ENCODE results near the gene ZNF883.

ZNF883 gene

DNA sequence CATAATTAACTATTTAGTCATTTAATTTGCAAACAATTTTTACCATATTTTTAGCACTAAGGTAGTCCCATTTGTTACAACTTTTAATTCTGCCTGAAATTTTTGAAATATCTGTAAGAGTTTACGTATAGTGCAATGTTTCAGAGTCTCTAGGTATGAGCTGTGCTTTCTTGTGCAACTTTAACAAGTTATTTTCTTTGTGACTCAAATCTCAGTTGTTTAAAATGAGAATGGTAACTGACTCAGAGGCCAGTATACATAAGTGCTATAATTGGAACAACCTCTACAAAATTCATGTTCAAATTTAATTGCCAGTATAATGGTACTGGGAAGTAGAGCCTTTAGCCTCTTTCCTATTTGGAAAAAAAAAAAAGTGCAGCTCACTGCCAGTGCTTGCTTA lies 14.2 kb upstream of the ZNF883 start:
- ChIA-PET POLR2A (ENCODE audit: low non-redundant PET) (no interaction called here), CTCF (no interaction called here)
- no peak for DNase-seq (ENCODE audit: low spot score)

DNA sequence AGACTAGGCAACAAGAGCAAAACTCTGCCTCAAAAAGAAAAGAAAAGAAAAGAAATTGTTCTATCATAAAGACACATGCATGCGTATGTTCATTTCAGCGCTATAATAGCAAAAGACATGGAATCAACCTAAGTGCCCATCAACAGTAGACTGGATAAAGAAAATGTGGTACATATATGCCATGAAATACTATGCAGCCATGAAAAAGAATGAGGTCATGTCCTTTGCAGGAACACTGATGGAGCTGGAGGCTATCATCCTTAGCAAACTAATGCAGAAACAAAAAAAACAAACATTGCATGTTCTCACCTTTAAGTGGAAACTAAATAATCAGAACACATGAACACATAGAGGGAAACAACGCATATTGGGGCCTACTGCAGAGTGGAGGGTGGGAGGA lies 6.3 kb upstream of the ZNF883 start:
- no peak overlapping the region for H3K27ac ChIP-seq
- ChIA-PET CTCF (no interaction called here), POLR2A (ENCODE audit: low non-redundant PET) (no interaction called here)
- no peak for DNase-seq (ENCODE audit: low spot score)
- TF ChIP-seq, protein P1, sequence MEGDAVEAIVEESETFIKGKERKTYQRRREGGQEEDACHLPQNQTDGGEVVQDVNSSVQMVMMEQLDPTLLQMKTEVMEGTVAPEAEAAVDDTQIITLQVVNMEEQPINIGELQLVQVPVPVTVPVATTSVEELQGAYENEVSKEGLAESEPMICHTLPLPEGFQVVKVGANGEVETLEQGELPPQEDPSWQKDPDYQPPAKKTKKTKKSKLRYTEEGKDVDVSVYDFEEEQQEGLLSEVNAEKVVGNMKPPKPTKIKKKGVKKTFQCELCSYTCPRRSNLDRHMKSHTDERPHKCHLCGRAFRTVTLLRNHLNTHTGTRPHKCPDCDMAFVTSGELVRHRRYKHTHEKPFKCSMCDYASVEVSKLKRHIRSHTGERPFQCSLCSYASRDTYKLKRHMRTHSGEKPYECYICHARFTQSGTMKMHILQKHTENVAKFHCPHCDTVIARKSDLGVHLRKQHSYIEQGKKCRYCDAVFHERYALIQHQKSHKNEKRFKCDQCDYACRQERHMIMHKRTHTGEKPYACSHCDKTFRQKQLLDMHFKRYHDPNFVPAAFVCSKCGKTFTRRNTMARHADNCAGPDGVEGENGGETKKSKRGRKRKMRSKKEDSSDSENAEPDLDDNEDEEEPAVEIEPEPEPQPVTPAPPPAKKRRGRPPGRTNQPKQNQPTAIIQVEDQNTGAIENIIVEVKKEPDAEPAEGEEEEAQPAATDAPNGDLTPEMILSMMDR (conservative IDR thresholded peaks at IDR 0.05; ENCODE audit: low read depth), result no peak

More for the DNA sequence above, 14.2 kb upstream of the ZNF883 start:
- TF ChIP-seq, protein P1 (conservative IDR thresholded peaks at IDR 0.05; ENCODE audit: low read depth), result no peak
- no peak overlapping the region for H3K27ac ChIP-seq

DNA sequence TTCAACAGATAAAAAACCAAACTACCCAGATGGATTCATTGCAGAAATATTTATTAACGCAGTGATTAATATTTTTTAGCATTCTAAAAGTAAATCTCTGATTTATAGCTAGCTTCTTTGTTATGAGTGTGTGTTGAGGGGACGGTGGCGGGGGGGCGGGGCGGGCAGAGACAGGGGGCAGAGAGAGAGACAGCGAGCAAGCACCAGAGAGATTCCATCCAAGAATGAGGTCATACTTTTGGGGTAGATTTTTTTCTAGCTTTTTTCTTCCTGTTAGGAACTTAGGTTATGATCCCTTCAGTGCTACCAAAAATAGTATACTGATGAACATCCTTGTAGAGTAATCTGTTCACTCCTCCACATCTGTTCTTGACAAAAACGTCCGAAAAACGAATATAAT lies 500 bp upstream of the ZNF883 start:
- no peak overlapping the region for H3K27ac ChIP-seq
- TF ChIP-seq, protein P1 (conservative IDR thresholded peaks at IDR 0.05; ENCODE audit: low read depth), result no peak
- POLR2A ChIA-PET (ENCODE audit: low non-redundant PET), result no interaction called here
- CTCF ChIA-PET, result interaction anchor here (1.1 kb wide), 1 partner anchor 20 kb away, joined by 3 read pairs; no protein-coding TSS in a partner anchor
- DNase-seq (ENCODE audit: low spot score), result no peak

DNA sequence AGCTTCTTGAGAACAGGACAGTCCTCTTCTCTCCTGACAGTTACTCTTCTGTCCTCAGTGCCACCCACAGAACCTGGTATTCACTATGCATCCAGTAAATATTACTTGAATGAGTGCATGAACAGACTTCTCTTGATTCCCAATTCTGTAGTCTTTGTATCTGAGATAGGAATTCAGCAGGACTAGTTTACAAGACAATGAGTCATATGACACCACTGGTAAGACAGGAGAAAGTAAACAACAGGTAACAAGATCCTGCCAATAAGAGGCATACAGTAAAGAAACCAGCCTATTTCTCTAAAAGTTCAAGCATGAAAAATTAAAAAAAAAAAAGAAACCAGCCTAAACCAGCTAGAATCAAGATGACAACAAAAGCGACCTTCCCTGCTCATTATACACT lies 6.2 kb downstream of the ZNF883 start:
- TF ChIP-seq, protein P1 (conservative IDR thresholded peaks at IDR 0.05; ENCODE audit: low read depth), result no peak
- peak; percentile 19 for DNase-seq (ENCODE audit: low spot score)
- ChIA-PET POLR2A (ENCODE audit: low non-redundant PET) (no interaction called here), CTCF (no interaction called here)
- no peak overlapping the region for H3K27ac ChIP-seq

DNA sequence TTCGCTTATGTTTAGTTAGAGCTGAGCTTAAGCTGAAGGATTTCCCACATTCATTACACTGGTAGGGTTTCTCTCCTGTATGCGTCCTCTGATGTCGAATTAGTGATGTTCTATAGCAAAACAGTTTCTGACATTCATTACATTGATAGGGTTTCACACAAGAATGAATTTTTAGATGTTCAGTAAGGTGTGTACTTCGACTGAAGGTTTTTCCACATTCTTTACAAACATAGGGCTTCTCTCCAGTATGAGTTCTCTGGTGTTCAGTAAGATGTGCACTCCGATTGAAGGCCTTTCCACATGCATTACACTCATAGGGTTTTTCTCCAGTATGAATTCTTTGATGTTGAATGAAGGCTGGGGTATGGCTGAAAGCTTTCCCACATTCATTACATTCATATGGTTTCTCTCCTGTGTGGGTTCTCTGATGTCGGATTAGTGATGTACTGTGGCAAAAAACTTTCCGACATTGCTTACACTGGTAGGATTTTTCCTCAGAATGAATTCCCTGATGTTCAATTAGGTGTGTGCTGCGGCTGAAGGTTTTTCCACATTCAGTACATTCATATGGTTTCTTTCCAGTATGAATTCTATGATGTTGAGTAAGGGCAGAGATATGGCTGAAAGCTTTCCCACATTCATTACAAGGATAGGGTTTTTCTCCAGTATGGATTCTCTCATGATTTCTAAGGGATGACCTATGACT lies 14.6 kb downstream of the ZNF883 start:
- CTCF ChIA-PET, result interaction anchor here (0.5 to 0.6 kb wide), 2 partner anchors 465 to 1237 kb away, joined by 3 to 4 read pairs; no protein-coding TSS in a partner anchor

DNA sequence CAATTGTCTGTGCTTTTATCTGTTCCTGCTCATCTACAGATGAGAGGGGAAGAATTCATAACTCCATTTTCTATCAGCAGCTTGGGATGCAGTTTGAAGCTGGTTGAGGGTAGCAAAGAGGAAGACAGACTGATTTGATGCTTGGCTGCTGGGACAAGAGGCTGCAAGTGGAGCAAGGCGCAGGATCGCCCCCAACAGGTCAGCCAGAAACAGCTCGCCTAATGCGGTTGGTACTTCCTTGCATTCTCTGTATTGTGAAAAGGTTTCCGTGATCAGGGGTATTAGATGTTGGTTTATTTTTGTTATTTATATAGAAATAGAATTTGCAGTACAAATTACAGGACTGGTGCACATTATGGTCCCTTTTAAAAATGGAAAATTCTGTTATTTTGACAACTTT lies 40.6 kb downstream of the ZNF883 start:
- ChIA-PET CTCF (interaction anchor here (0.6 kb wide), 1 partner anchor 16 kb away, joined by 3 read pairs; no protein-coding TSS in a partner anchor), POLR2A (ENCODE audit: low non-redundant PET) (no interaction called here)

More for the DNA sequence above, 14.6 kb downstream of the ZNF883 start:
- DNase-seq (ENCODE audit: low spot score), result no peak
- H3K27ac ChIP-seq, result no peak overlapping the region
- POLR2A ChIA-PET (ENCODE audit: low non-redundant PET), result no interaction called here
- TF ChIP-seq, protein P1 (conservative IDR thresholded peaks at IDR 0.05; ENCODE audit: low read depth), result no peak

More for the DNA sequence above, 40.6 kb downstream of the ZNF883 start:
- no peak for DNase-seq (ENCODE audit: low spot score)
- no peak overlapping the region for H3K27ac ChIP-seq
- TF ChIP-seq, protein P1 (conservative IDR thresholded peaks at IDR 0.05; ENCODE audit: low read depth), result no peak

Data from RWPE1 (cell line).